HG03139 (cell line): ENCODE data around the gene NPDC1.
A peak's percentile ranks its signal among the peaks of the same experiment; 100 is the strongest.

ENCODE experiments used
- ATAC-seq: cut with Tn5 transposase; IDR thresholded peaks from one replicate; pipeline ENCODE4 v1.9.1; 2021; ENCODE audit not compliant: unreplicated experiment

The NPDC1 gene

DNA sequence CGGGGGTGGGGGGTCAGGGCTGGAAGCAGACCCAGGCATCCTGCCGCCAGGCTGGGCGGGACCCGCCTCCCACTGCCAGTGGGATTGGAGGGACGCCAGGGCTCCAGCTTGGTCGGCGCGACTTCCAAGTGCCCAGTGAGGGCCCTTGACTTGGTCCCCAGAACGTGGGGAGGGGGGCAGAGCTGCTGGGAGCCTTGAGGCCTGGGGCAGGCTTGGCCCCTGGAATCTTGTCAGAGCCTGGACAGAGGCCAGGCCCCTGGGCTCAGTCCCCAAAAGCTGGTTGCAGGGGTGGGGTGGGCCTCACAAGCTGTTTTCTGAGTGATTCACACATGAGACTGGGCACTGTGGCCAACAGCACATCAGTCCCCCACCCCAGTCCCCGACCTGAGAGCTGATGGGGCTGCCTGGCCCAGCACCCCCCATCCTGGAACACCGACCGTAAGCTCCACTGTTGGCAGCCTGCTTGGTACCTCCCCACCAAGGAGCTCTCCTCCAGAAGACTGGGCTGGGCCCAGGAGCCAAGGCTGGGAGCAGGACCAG, 50.1 kb downstream of the NPDC1 start:
- ATAC-seq = no peak

DNA sequence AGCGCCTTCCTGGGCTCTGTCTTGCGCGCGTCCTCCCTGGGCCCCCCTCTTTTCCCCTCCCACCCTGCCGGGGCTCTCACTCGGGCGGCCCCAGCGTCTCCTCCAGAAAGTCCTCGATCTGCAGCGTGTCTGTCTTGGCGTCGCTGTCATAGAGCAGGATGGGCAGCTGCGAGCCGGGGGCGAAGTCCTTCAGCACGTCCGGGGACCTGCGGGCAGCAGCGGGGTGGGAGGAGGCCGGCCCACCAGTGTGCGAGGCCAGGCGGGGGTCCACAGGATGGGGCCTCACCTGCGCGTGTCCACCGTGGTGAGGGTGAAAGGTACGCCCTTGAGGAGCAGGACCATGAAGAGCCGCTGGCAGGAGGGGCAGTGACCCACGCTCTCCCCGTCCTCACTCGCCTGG, 50.6 kb downstream of the NPDC1 start:
- no peak for ATAC-seq

DNA sequence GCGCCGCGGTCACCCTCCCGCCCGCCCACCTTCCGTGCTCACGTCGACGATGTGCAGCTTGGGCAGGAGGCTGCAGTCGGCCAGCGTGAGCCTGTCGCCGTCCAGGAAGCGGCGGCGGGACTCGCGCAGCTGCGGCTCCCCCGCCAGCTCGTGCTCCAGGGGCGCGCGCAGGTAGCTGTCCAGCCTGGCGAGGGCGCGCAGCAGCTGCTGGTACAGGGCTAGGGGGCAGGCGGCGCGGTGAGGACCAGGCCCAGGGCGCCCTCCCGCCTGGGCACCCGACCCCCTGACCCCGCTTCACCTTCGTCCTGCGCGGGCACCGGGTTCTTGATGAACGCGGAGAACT, 51.1 kb downstream of the NPDC1 start:
- ATAC-seq = no peak

DNA sequence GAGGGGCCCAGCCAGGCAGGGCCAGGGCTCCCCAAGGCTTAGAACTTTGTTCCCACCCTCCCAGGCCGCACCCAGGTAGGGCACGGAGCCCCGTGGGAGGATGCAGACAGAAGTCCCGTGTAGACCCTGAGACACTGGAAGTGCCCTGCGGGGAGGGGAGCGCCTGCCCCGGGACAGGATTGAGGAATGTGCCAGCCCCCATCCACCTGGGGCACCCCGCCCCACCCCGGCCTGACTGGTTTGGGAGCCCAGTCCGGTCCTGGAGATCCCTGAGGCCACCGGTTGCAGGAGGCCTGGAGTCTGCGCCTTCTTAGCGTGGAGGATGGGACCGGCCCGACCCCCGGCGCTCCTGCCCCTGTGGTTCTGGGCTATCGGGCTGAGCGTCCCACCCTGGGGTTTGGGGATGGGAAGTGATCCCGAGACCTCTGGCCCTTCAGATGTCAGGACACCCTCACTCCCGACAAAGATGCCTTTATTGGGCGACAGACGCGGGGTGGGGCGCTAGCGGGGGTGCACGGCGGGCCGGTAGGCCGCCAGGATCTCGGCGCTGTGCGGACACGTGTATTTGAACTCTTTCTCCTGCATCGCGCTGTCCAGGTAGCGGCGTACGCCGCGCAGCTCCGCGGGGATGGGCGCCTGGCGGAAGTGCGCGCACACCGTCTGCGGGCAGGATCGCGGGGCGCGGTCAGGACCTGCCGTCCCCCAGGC, 51.6 kb downstream of the NPDC1 start:
- no peak for ATAC-seq

DNA sequence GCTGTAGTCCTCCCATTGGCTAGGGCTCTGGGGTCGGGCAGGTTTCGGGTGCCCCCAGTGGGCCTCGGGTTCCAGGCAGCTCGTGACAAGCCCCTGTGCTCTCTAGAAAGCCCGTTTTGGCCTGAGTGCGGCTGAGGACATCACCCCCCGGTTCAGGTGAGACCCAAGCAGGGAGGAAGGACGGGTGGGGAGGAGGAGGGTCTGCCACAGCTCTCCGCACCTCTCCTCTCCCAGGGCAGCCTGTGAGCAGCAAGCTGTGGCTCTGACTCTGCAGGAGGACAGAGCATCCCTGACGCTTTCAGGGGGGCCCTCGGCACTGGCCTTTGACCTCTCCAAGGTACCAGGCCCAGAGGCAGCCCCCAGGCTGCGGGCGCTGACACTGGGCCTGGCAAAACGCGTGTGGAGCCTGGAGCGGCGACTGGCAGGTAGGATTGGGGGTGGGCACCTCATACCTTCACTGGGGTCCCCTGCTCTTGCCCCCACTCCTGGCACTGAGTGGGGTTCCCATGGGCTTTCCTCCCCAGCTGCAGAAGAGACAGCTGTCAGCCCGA, 53.1 kb downstream of the NPDC1 start:
- no peak for ATAC-seq

DNA sequence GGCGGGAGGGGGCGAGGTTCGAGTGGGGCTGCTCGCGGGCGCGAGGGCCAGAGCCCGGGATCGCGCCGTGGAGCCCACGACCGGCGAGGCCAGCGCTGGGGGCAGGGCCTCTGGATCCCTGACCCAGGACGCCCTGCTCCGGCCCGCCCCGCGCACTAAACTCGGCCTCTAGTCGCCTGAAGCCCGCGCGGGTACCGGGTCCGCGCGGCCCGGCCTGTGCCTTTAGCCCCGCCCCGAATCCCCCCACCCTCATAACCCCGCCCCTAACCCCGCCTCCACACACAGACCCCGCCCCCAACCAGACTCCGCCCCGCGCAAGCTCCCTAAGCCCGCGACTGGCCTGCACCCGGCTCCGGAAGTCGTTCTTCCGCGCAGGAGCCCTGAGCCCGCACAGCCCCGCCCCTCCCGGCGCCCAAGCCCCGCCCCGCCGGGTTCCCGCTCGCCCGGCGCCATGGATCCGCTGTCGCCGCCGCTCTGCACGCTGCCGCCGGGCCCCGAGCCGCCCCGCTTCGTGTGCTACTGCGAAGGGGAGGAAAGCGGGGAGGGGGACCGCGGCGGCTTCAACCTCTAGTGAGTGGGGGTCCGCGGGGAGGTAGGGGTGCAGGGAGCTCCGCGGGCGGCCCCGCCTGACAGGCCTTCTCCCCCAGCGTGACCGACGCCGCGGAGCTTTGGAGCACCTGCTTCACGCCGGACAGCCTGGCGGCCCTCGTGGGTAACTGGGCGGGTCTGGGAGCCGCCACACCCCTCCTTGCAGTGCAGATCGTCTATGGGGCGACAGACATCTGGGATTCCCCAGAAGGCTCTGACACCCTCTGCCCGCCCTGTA, 53.8 kb downstream of the NPDC1 start, which contains the start of gene PAXX:
PAXX (plus strand) TSS at position 430 of the 826 bp plus-strand sequence; CDS start at position 452, 22 bp downstream.
- peak; percentile 68 for ATAC-seq

DNA sequence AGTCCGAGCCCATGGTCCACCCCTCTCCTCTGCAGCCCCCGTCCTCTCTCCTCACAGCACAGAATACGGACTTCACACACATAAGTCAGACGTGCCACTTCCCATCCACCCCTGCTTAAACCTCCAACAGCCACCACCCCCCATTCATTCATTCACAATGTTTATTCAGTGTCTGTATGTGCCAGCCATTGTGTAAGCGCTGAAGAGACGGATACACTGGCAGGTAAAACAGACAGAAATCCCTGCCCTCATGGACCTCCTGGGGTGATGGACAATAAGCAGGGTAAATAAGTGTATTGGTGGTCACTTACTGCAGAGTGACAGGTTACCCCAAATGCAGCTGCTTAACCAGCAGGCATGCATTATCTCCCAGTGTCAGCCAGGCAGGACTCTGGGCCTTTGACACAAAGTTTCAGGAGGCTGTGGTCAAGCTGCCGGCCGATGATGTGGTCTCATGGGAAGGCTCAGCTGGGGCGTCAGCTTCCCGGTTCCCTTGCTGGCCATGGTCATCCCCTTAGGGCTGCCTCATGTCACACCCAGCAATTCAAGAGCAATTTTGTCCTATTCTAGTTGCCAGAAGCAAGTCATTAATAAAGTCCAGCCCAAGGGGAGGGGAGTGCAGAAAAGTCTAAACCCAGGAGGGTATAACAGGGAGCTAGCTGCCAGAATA, 55.6 kb downstream of the NPDC1 start:
- ATAC-seq = no peak
